SK-N-SH (cell line): ENCODE results near the gene ROS1. TPM values are rescaled to one million over a fixed set of nuclear protein-coding genes. Genes with fewer than 3 reads are reported as not detected.

ENCODE experiments used
- CTCF ChIA-PET: fragments of 300-600, 350-600 bp; formaldehyde crosslinking; extraction: SDS; loops from one replicate; lab custom pipeline; 2021; lab: Yijun Ruan, JAX
- POLR2A ChIA-PET: fragments of 350-600 bp; sonication (Branson Sonifier 250); formaldehyde crosslinking; extraction: SDS; loops from one replicate; lab custom pipeline; 2020; ENCODE audit warnings: antibody characterized with exemption, inconsistent platforms; lab: Yijun Ruan, JAX
- DNase-seq: peaks from one replicate; pipeline ENCODE4 v3.0.0; 2012
- H2AFZ ChIP-seq: fragments of 200-600 bp; sonication (generic); 2 replicates; pipeline ENCODE4 v1.8.1; 2016; ENCODE audit warnings: antibody characterized with exemption, mild to moderate bottlenecking, low read depth
- H3F3A ChIP-seq: fragments of 200-600 bp; sonication (generic); replicated peaks from 2 replicates; pipeline ENCODE3; 2016; ENCODE audit warnings: antibody characterized with exemption, mild to moderate bottlenecking; ENCODE audit not compliant: insufficient read depth
- H3K27ac ChIP-seq, 2 experiments: fragments of 200-500 bp in 1 of 2; fragments of 200-600 bp in 1 of 2; sonication (Bioruptor generic) in 1 of 2; sonication (generic), shearing (Covaris generic) in 1 of 2; 2 replicates each; pipeline versions ENCODE4 v1.5.1 to v1.6.1; 2014 to 2016; ENCODE audit warnings: low read depth in 2 of 2, inconsistent platforms in 1 of 2, low read length in 1 of 2, mild to moderate bottlenecking in 1 of 2, mixed read lengths in 1 of 2
- H3K27me3 ChIP-seq: fragments of 200-600 bp; sonication (generic), shearing (Covaris generic); 2 replicates; pipeline ENCODE4 v1.6.1; 2016; ENCODE audit warnings: mixed run types; ENCODE audit not compliant: insufficient read depth
- H3K36me3 ChIP-seq, 2 experiments: fragments of 200-500 bp in 1 of 2; fragments of 200-600 bp in 1 of 2; sonication (Bioruptor generic) in 1 of 2; sonication (generic) in 1 of 2; replicated peaks in 1 of 2; 2 replicates each; pipeline versions ENCODE3 to v1.5.1; 2014 to 2016; ENCODE audit warnings: low read length in 1 of 2, mild to moderate bottlenecking in 1 of 2; ENCODE audit not compliant: insufficient read depth in 2 of 2, control insufficient read depth in 1 of 2
- H3K4me1 ChIP-seq, 2 experiments: fragments of 200-500 bp in 1 of 2; fragments of 200-600 bp in 1 of 2; sonication (Bioruptor generic) in 1 of 2; sonication (generic), shearing (Covaris generic) in 1 of 2; 2 replicates each; pipeline versions ENCODE4 v1.5.1 to v1.6.1; 2014 to 2016; ENCODE audit warnings: low read depth in 1 of 2, low read length in 1 of 2, mixed run types in 1 of 2; ENCODE audit not compliant: insufficient read depth in 2 of 2, control insufficient read depth in 1 of 2
- H3K4me2 ChIP-seq: fragments of 200-600 bp; sonication (generic), shearing (Covaris generic); 2 replicates; pipeline ENCODE4 v1.6.1; 2017; ENCODE audit warnings: mixed run types
- H3K4me3 ChIP-seq, 2 experiments: fragments of 200-500 bp in 1 of 2; fragments of 200-600 bp in 1 of 2; sonication (Bioruptor generic) in 1 of 2; sonication (generic), shearing (Covaris generic) in 1 of 2; 2 replicates each; pipeline versions ENCODE4 v1.5.1 to v1.8.1; 2014 to 2016; ENCODE audit warnings: low read depth in 2 of 2, inconsistent platforms in 1 of 2, low read length in 1 of 2, mild to moderate bottlenecking in 1 of 2, mixed read lengths in 1 of 2, moderate library complexity in 1 of 2
- H3K79me2 ChIP-seq: fragments of 200-600 bp; sonication (generic); 2 replicates; pipeline ENCODE4 v1.8.1; 2017; ENCODE audit warnings: mild to moderate bottlenecking; ENCODE audit not compliant: insufficient read depth
- H3K9ac ChIP-seq: fragments of 200-600 bp; sonication (generic); 2 replicates; pipeline ENCODE4 v1.6.1; 2017; ENCODE audit warnings: mixed run types
- H3K9me2 ChIP-seq: fragments of 200-600 bp; sonication (generic); 2 replicates; pipeline ENCODE4 v1.6.1; 2017; ENCODE audit warnings: mixed run types
- H3K9me3 ChIP-seq: fragments of 200-600 bp; sonication (generic); 2 replicates; pipeline ENCODE4 v1.6.1; 2017; ENCODE audit warnings: mixed run types, mild to moderate bottlenecking, moderate library complexity
- H4K20me1 ChIP-seq: fragments of 200-600 bp; sonication (generic); 2 replicates; pipeline ENCODE4 v1.6.1; 2017; ENCODE audit warnings: mild to moderate bottlenecking, mixed run types; ENCODE audit not compliant: insufficient read depth
- ELF1 ChIP-seq: IDR thresholded peaks from 2 replicates; pipeline ENCODE4 v1.4.0; 2012
- EZH2phosphoT487 ChIP-seq: fragments of 200-600 bp; sonication (generic); IDR thresholded peaks from 2 replicates; pipeline ENCODE4 v1.6.1; 2017; ENCODE audit warnings: low read depth, mixed run types, mild to moderate bottlenecking, antibody characterized with exemption, moderate library complexity, borderline replicate concordance
- FOXJ3 ChIP-seq: sonication (generic); formaldehyde crosslinking; IDR thresholded peaks from 2 replicates; pipeline ENCODE4 v1.5.1; 2020; ENCODE audit warnings: mild to moderate bottlenecking, missing genetic modification reagents
- FOXM1 ChIP-seq: IDR thresholded peaks from 2 replicates; pipeline ENCODE4 v1.4.0; 2012; ENCODE audit warnings: low read depth, mild to moderate bottlenecking
- GABPA ChIP-seq: IDR thresholded peaks from 2 replicates; pipeline ENCODE4 v1.4.0; 2012; ENCODE audit warnings: low read depth, mild to moderate bottlenecking
- GATA2 ChIP-seq: sonication (generic); formaldehyde crosslinking; IDR thresholded peaks from 2 replicates; pipeline ENCODE4 v1.5.0; 2020; ENCODE audit warnings: mild to moderate bottlenecking, missing genetic modification reagents
- JUND ChIP-seq: IDR thresholded peaks from 2 replicates; pipeline ENCODE4 v1.4.0; 2012
- MEF2A ChIP-seq: IDR thresholded peaks from 2 replicates; pipeline ENCODE4 v1.4.0; 2012; ENCODE audit warnings: low read depth, borderline replicate concordance
- MXI1 ChIP-seq: IDR thresholded peaks from 2 replicates; pipeline ENCODE4 v1.6.1; 2012; ENCODE audit warnings: mild to moderate bottlenecking, low read depth, low read length, improper control_type of control experiment
- POLR2AphosphoS5 ChIP-seq: IDR thresholded peaks from 2 replicates; pipeline ENCODE4 v1.6.1; 2012; ENCODE audit warnings: low read depth, low read length
- RAD21 ChIP-seq: IDR thresholded peaks from 2 replicates; pipeline ENCODE4 v1.6.1; 2012; ENCODE audit warnings: mild to moderate bottlenecking, low read length
- RCOR1 ChIP-seq: fragments of 150-350 bp; IDR thresholded peaks from 2 replicates; pipeline ENCODE4 v1.6.1; 2017; ENCODE audit warnings: antibody characterized with exemption, low read length
- SIN3A ChIP-seq: IDR thresholded peaks from 2 replicates; pipeline ENCODE4 v1.6.1; 2012; ENCODE audit warnings: low read depth, mild to moderate bottlenecking, low read length, moderate library complexity, borderline replicate concordance
- TAF1 ChIP-seq: IDR thresholded peaks from 2 replicates; pipeline ENCODE4 v1.6.1; 2012; ENCODE audit warnings: low read depth, mild to moderate bottlenecking, low read length, moderate library complexity, borderline replicate concordance
- TCF12 ChIP-seq: IDR thresholded peaks from 2 replicates; pipeline ENCODE4 v1.4.0; 2012
- TEAD4 ChIP-seq: IDR thresholded peaks from 2 replicates; pipeline ENCODE4 v1.4.0; 2012; ENCODE audit warnings: mild to moderate bottlenecking, borderline replicate concordance; ENCODE audit not compliant: insufficient read depth
- YY1 ChIP-seq: IDR thresholded peaks from 2 replicates; pipeline ENCODE4 v1.4.0; 2012; ENCODE audit warnings: low read depth, mild to moderate bottlenecking
- WGBS: methylation state at CpG from one replicate; pipeline ENCODE4 v1.1.6; 2017; ENCODE audit warnings: low lambda C conversion rate; 5-methylcytosine and 5-hydroxymethylcytosine counted together
- polyA plus RNA-seq, 3 experiments: library from polyadenylated mRNA; depleted of rRNA; stranded (reverse); fragments of >200 nt; gene quantifications; 2 replicates each; pipeline ENCODE4 v1.2.3, GENCODE V29; 2012
- TF ChIP-seq, protein P1 (sequence below): IDR thresholded peaks from 2 replicates; pipeline ENCODE4 v1.4.0; 2012; ENCODE audit warnings: low read depth, borderline replicate concordance
- TF ChIP-seq, protein P2 (sequence below): IDR thresholded peaks from 2 replicates; pipeline ENCODE4; 2012
- TF ChIP-seq, protein P3 (sequence below): IDR thresholded peaks from 2 replicates; pipeline ENCODE4 v1.4.0; 2012; ENCODE audit warnings: low read depth

ROS1 gene
- polyA plus RNA-seq, 1 of the 3 experiments (the other 2 are of a cell fraction), result 1.8 TPM

DNA sequence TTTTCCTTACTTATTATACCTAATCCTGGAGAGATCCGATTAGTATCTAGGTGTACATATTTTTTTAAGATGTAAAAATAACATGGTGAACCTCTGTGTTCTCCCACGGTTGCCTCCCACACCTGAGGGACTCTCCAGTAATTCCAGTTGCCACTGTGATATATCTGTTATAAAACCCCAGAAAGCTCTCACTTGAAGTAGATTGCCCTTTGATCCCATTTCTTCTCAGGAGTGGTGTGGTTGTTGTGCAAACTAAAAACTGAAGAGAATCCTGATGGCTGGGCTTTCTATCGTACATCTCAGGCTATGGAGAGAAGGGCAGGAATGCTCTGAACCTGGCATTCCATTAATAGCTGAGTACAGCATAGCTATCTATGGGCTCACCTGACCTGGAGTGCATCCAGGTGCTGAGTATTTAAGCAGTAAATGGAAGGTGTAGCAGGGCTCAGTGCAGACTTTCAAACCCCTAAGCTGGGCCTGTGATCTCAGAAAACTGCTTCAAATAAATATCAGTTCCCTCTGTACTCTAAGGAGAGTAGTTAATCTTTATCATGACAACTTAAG, 119.4 kb downstream of the ROS1 start:
- H4K20me1 ChIP-seq, result no peaks in the 10 kb centered on the region
- no peaks in the 10 kb centered on the region for H3K79me2 ChIP-seq
- 6% methylated on average over 3 of the region's 3 CpGs for WGBS

DNA sequence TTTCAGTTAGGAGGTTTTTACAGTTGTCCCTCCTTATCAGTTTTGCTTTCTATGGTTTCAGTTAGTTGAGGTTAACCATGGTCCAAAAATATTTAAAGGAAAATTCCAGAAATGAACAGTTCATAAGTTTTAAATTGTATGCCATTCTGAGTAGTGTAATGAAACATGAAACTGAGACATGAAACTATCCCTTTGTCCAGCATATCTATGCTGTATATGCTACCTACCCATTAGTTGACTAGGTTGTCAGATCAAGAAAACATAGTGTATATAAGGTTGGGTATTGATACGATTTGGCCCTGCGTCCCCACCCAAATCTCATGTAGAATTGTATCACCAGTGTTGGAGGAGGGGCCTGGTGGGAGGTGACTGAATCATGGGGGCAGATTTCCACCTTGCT, 121.3 kb downstream of the ROS1 start:
- H3K27ac ChIP-seq, result no peak overlapping the region
- H3K4me3 ChIP-seq, result no peak overlapping the region
- no peaks in the 10 kb centered on the region for H3K9me2 ChIP-seq
- WGBS, result 18% methylated on average over 2 of the region's 2 CpGs
- no peaks in the 10 kb centered on the region for H3K4me1 ChIP-seq
- no peaks in the 10 kb centered on the region for H3K27me3 ChIP-seq
- no peak overlapping the region for H2AFZ ChIP-seq
- POLR2A ChIA-PET, result no interaction called here
- no peak for DNase-seq
- no peaks in the 10 kb centered on the region for H3K79me2 ChIP-seq
- H3K9me3 ChIP-seq, result no peaks in the 10 kb centered on the region
- no peak for TF ChIP-seq ELF1
- TF ChIP-seq TCF12, result no peak
- no peak for TF ChIP-seq YY1
- no peak for TF ChIP-seq EZH2phosphoT487
- no peak for TF ChIP-seq GABPA
- TF ChIP-seq TEAD4, result no peak
- TF ChIP-seq, protein P1, sequence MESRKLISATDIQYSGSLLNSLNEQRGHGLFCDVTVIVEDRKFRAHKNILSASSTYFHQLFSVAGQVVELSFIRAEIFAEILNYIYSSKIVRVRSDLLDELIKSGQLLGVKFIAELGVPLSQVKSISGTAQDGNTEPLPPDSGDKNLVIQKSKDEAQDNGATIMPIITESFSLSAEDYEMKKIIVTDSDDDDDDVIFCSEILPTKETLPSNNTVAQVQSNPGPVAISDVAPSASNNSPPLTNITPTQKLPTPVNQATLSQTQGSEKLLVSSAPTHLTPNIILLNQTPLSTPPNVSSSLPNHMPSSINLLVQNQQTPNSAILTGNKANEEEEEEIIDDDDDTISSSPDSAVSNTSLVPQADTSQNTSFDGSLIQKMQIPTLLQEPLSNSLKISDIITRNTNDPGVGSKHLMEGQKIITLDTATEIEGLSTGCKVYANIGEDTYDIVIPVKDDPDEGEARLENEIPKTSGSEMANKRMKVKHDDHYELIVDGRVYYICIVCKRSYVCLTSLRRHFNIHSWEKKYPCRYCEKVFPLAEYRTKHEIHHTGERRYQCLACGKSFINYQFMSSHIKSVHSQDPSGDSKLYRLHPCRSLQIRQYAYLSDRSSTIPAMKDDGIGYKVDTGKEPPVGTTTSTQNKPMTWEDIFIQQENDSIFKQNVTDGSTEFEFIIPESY, result no peak
- TF ChIP-seq FOXM1, result no peak
- TF ChIP-seq, all 33 proteins: peak for 0
- H3K4me2 ChIP-seq, result no peak overlapping the region
- no peaks in the 10 kb centered on the region for H4K20me1 ChIP-seq
- H3K36me3 ChIP-seq, result no peaks in the 10 kb centered on the region
- CTCF ChIA-PET, result no interaction called here
- no peaks in the 10 kb centered on the region for H3F3A ChIP-seq
- H3K9ac ChIP-seq, result no peak overlapping the region

More for the DNA sequence above, 119.4 kb downstream of the ROS1 start:
- Histone ChIP-seq H3K4me3 (no peak overlapping the region), H3F3A (no peaks in the 10 kb centered on the region), H3K27ac (no peak overlapping the region), H3K9me2 (no peaks in the 10 kb centered on the region), H3K9ac (no peak overlapping the region), H3K36me3 (no peaks in the 10 kb centered on the region), H3K27me3 (no peaks in the 10 kb centered on the region), H3K4me2 (no peak overlapping the region)
- CTCF ChIA-PET, result interaction anchor here (0.9 kb wide), 1 partner anchor 337 kb away, joined by 3 read pairs; no protein-coding TSS in a partner anchor
- DNase-seq, result no peak
- POLR2A ChIA-PET, result no interaction called here
- TF ChIP-seq TAF1 (no peak), FOXM1 (no peak), JUND (no peak), MEF2A (no peak), RCOR1 (no peak), ELF1 (no peak), SIN3A (no peak), POLR2AphosphoS5 (no peak), RAD21 (no peak), MXI1 (no peak), FOXJ3 (CRISPR knock-in tag) (no peak), EZH2phosphoT487 (no peak), GABPA (no peak), GATA2 (CRISPR knock-in tag) (no peak)
- TF ChIP-seq, protein P2, sequence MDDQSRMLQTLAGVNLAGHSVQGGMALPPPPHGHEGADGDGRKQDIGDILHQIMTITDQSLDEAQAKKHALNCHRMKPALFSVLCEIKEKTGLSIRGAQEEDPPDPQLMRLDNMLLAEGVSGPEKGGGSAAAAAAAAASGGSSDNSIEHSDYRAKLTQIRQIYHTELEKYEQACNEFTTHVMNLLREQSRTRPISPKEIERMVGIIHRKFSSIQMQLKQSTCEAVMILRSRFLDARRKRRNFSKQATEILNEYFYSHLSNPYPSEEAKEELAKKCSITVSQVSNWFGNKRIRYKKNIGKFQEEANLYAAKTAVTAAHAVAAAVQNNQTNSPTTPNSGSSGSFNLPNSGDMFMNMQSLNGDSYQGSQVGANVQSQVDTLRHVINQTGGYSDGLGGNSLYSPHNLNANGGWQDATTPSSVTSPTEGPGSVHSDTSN, result no peak
- TF ChIP-seq, protein P3, sequence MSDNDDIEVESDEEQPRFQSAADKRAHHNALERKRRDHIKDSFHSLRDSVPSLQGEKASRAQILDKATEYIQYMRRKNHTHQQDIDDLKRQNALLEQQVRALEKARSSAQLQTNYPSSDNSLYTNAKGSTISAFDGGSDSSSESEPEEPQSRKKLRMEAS, result no peak
- TF ChIP-seq, all 33 proteins: peak for 0
- Histone ChIP-seq H2AFZ (no peak overlapping the region), H3K9me3 (no peaks in the 10 kb centered on the region), H3K4me1 (no peaks in the 10 kb centered on the region)
